Transverse colon (tissue), 4 donors: ENCODE data around the gene CCDC12. TPM values are rescaled to one million over a fixed set of nuclear protein-coding genes. Genes with fewer than 3 reads are reported as not detected.
A peak's percentile ranks its signal among the peaks of the same experiment; 100 is the strongest.

Source experiments
- DNase-seq: peaks from one replicate; pipeline ENCODE4 v3.0.0-alpha.2; 2019
- H3K27ac ChIP-seq, 4 donors: fragments of 200-600 bp; sonication (generic); 2 replicates each; pipeline ENCODE4 v1.5.1; 2016 to 2018; ENCODE audit warnings: inconsistent platforms in 4 of 4
- H3K27me3 ChIP-seq: fragments of 200-600 bp; sonication (generic); 2 replicates; pipeline ENCODE4 v1.5.1; 2017; ENCODE audit warnings: inconsistent platforms
- H3K36me3 ChIP-seq, 4 donors: fragments of 200-600 bp; sonication (generic); 2 replicates each; pipeline ENCODE4 v1.5.1; 2017 to 2019; ENCODE audit warnings: inconsistent platforms in 4 of 4
- H3K4me1 ChIP-seq, 4 donors: fragments of 200-600 bp; sonication (generic); 2 replicates each; pipeline ENCODE4 v1.5.1; 2017 to 2020; ENCODE audit warnings: inconsistent platforms in 4 of 4
- H3K4me3 ChIP-seq, 4 donors: fragments of 200-600 bp; sonication (generic); 1 replicate in 1 of 4; 2 replicates in 3 of 4; pipeline versions ENCODE4 v1.5.1 to v1.6.1; 2017 to 2019; ENCODE audit warnings: inconsistent platforms in 4 of 4
- H3K9me3 ChIP-seq, 2 donors: fragments of 200-600 bp; sonication (generic); 2 replicates each; pipeline ENCODE4 v1.5.1; 2017 to 2019; ENCODE audit warnings: inconsistent platforms in 2 of 2
- EP300 ChIP-seq: sonication (generic); formaldehyde crosslinking; IDR thresholded peaks from one replicate; pipeline ENCODE4 v1.6.1; 2017; ENCODE audit warnings: antibody characterized with exemption, low read depth
- POLR2A ChIP-seq: fragments of 450-650 bp; IDR thresholded peaks from one replicate; pipeline ENCODE4 v1.6.1; 2016; ENCODE audit warnings: antibody characterized with exemption, mild to moderate bottlenecking, moderate library complexity
- POLR2AphosphoS5 ChIP-seq, 3 donors: sonication (generic); formaldehyde crosslinking; IDR thresholded peaks; one replicate each; pipeline ENCODE4 v1.6.1; 2016; ENCODE audit warnings: antibody characterized with exemption in 3 of 3
- WGBS, 2 donors: methylation state at CpG; one replicate each; pipeline ENCODE4 v1.1.5; 2018; ENCODE audit warnings: low coverage in 1 of 2; 5-methylcytosine and 5-hydroxymethylcytosine counted together
- in situ Hi-C, 4 donors: fragments of 200-750 bp; cut with MboI; loops; one replicate each; pipeline versions ENCODE4 v1.15.0 to v1.15.1; 2017; ENCODE audit warnings: low sequenced_read_pairs in 3 of 4, low pct_ligation_motif_present in 1 of 4, low pct_unique_long_range_greater_than_20kb in 1 of 4
- intact Hi-C: fragments of 100-400 bp; cut with DNase I; formaldehyde crosslinking; loops from one replicate; pipeline ENCODE4 v1.15.1; 2023; ENCODE audit warnings: low total_unique reads
- total RNA-seq, 4 donors: library from RNA; depleted of rRNA; stranded (reverse); fragments of >200 nt; gene quantifications; one replicate each; pipeline ENCODE4 v1.1.0, GENCODE V29; 2016
- TF ChIP-seq, protein P1 (sequence below), 5 experiments: fragments of 200-600 bp in 3 of 5; fragments of 450-650 bp in 2 of 5; sonication (generic) in 3 of 5; IDR thresholded peaks; 1 replicate in 2 of 5; 2 replicates in 3 of 5; pipeline ENCODE4 v1.5.1; 2016 to 2017; ENCODE audit warnings: antibody characterized with exemption in 5 of 5, inconsistent platforms in 3 of 5, mild to moderate bottlenecking in 2 of 5, moderate library complexity in 1 of 5

CCDC12 gene
- total RNA-seq, 4 donors from 2014 or later: 50.1 to 72.9 (median 53.0) TPM

DNA sequence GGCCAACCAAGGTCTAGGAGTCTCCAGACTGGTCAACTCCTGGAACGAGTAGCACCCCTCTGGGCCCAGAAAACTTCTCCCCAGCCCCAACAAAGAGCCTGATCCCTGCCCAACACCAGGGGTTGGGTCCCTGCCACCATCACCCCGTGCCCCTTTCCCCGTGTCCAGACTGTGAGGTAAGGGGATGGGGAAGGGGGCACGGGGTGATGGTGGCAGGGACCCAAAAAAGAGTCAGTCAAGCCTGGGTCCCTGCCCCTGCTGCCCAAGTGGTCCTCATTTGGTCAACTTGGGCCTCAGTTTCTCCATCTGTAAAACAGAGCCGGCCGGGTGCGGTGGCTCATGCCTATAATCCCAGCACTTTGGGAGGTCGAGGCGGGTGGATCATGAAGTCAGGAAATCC is 1.8 kb upstream of the CCDC12 start:
- peaks cover 20 to 76% (median 63%) of the 10 kb centered on the region in 4 donors for H3K4me1 ChIP-seq
- WGBS, 2 donors: 82 to 95% methylated on average over 4 to 9 of the region's 9 CpGs
- H3K27ac ChIP-seq: peak overlapping the region; percentile 84 to 94 (median 92)
- DNase-seq: no peak
- H3K36me3 ChIP-seq: no peaks in the 10 kb centered on the region
- no peaks in the 10 kb centered on the region for H3K27me3 ChIP-seq
- TF ChIP-seq, protein P1, sequence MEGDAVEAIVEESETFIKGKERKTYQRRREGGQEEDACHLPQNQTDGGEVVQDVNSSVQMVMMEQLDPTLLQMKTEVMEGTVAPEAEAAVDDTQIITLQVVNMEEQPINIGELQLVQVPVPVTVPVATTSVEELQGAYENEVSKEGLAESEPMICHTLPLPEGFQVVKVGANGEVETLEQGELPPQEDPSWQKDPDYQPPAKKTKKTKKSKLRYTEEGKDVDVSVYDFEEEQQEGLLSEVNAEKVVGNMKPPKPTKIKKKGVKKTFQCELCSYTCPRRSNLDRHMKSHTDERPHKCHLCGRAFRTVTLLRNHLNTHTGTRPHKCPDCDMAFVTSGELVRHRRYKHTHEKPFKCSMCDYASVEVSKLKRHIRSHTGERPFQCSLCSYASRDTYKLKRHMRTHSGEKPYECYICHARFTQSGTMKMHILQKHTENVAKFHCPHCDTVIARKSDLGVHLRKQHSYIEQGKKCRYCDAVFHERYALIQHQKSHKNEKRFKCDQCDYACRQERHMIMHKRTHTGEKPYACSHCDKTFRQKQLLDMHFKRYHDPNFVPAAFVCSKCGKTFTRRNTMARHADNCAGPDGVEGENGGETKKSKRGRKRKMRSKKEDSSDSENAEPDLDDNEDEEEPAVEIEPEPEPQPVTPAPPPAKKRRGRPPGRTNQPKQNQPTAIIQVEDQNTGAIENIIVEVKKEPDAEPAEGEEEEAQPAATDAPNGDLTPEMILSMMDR (IDR thresholded peaks at IDR 0.05): no peak
- TF ChIP-seq POLR2AphosphoS5 (IDR thresholded peaks at IDR 0.05) (no peak), POLR2A (no peak), EP300 (no peak)
- H3K9me3 ChIP-seq: no peaks in the 10 kb centered on the region
- intact Hi-C loops (loop anchor here (5.0 kb wide), 1 partner anchor 41 kb away; no protein-coding TSS in a partner anchor), in situ Hi-C loops (no loop called here)
- H3K4me3 ChIP-seq: peak overlapping the region in 2 of 4 donors; percentile 60 to 68

DNA sequence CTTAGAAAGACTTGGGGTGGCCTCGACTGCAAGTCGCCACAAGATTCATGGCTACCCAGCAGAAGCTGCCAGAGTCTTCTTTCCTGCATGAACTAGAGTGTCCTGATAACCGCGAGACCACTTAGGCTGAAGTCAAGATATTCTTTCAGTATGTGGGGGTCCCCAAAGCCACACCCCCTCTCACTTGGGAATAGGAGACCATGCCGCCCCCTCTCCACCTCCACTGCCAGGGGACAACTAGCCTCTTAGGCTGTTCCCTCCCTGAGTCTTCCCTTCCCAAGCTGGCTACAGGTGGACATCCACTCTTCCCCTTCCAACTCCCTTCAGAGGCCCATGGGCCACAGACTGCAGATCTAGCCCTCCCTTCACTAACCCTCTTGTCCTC is 1.3 kb upstream of the CCDC12 start:
- no peaks in the 10 kb centered on the region for H3K27me3 ChIP-seq
- no peaks in the 10 kb centered on the region for H3K36me3 ChIP-seq
- peak overlapping the region; percentile 6 to 94 (median 86) for H3K27ac ChIP-seq
- H3K9me3 ChIP-seq: no peaks in the 10 kb centered on the region
- TF ChIP-seq, protein P1 (IDR thresholded peaks at IDR 0.05): no peak
- TF ChIP-seq POLR2A (no peak), POLR2AphosphoS5 (IDR thresholded peaks at IDR 0.05) (no peak), EP300 (no peak)
- intact Hi-C loops: loop anchor here (5.0 kb wide), 1 partner anchor 41 kb away; no protein-coding TSS in a partner anchor
- in situ Hi-C loops: no loop called here
- WGBS, 2 donors: 99% methylated on average over 5 of the region's 5 CpGs; no CpG with 5 or more reads in 1 of the 2 donors
- DNase-seq: no peak
- H3K4me1 ChIP-seq: peaks cover 20 to 74% (median 61%) of the 10 kb centered on the region in 4 donors
- no peak overlapping the region for H3K4me3 ChIP-seq

DNA sequence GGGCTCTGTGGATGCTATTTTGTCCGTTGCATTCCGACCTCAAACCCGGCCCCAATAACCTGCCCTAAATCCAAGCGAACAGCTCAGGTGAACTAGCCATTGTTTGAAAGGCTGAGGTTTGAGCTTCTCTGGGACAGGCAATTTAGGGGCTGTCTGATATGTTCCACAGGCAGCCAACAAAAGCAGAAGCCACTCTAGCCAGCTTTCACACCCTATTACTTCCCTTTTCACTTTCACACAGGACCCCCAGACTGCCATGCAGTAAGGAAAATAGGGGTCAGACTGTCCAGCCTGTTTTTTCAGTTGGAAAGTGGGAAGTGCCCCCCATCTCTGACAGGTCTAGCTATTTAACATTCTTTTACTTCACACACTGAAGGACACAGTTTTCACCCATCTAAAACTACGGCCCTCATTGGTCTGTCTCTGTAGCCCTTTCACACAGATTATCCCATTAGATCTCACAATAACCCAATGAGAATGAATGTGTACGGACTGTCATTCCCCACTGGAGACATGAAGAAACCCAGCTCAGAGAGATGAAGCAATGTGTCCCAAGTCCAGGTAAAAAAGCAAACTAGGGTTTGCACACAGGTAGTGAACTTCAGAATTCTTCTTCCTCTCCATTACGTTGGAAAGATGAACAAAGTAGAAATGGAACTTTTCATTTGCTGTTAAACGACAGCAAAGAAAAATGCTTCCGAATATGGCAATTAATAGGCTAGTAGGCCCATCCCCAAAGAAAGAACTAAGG is 1.9 kb downstream of the CCDC12 start:
- intact Hi-C loops: loop anchor here (1.0 to 5.0 kb wide), 2 partner anchors 32 to 37 kb away; no protein-coding TSS in a partner anchor
- H3K4me1 ChIP-seq: peaks cover 26 to 79% (median 60%) of the 10 kb centered on the region in 4 donors

DNA sequence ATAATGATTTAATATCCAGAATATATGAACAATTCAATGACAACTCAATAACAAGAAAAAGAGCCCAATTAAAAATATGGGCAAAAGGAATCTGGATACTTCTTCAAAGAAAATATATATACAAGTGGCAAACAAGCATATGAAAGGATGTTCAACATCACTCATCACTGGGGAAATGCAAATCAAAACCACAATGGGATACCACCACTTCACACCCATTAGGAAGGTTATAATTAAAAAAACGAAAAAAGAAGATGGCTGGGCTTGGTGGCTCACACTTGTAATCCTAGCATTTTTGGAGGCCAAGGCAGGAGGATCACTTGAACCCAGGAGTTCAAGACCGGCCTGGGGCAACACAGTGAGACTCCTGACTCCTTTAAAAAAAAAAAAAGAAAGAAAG is 4.1 kb downstream of the CCDC12 start:
- no peak overlapping the region for H3K27ac ChIP-seq
- WGBS, 2 donors: 57 to 63% methylated on average over 1 to 2 of the region's 2 CpGs

More for the DNA sequence above, 1.9 kb downstream of the CCDC12 start:
- TF ChIP-seq, protein P1 (IDR thresholded peaks at IDR 0.05): no peak
- TF ChIP-seq EP300 (no peak), POLR2A (no peak), POLR2AphosphoS5 (IDR thresholded peaks at IDR 0.05) (no peak)
- DNase-seq: no peak
- no peaks in the 10 kb centered on the region for H3K27me3 ChIP-seq
- WGBS, 2 donors: 68 to 76% methylated on average over 8 to 9 of the region's 9 CpGs
- H3K27ac ChIP-seq: no peak overlapping the region
- peak overlapping the region in 1 of 4 donors; percentile 76 for H3K4me3 ChIP-seq
- in situ Hi-C loops: no loop called here
- H3K9me3 ChIP-seq: no peaks in the 10 kb centered on the region
- H3K36me3 ChIP-seq: no peaks in the 10 kb centered on the region

More for the DNA sequence above, 4.1 kb downstream of the CCDC12 start:
- Histone ChIP-seq H3K4me3 (no peak overlapping the region), H3K36me3 (no peaks in the 10 kb centered on the region), H3K9me3 (no peaks in the 10 kb centered on the region), H3K4me1 (peaks cover 36 to 83% (median 54%) of the 10 kb centered on the region in 4 donors), H3K27me3 (no peaks in the 10 kb centered on the region)
- intact Hi-C loops (no loop called here), in situ Hi-C loops (no loop called here)
- TF ChIP-seq POLR2AphosphoS5 (IDR thresholded peaks at IDR 0.05): no peak
- TF ChIP-seq, protein P1 (IDR thresholded peaks at IDR 0.05): no peak
- TF ChIP-seq EP300: no peak
- no peak for TF ChIP-seq POLR2A
- no peak for DNase-seq
